ENCODE measurements around the gene ANO10. TPM values are rescaled to one million over a fixed set of nuclear protein-coding genes. Genes with fewer than 3 reads are reported as not detected.

The ANO10 gene
- total RNA-seq, 1 donor from 2014 or later, result 8.4 TPM

DNA sequence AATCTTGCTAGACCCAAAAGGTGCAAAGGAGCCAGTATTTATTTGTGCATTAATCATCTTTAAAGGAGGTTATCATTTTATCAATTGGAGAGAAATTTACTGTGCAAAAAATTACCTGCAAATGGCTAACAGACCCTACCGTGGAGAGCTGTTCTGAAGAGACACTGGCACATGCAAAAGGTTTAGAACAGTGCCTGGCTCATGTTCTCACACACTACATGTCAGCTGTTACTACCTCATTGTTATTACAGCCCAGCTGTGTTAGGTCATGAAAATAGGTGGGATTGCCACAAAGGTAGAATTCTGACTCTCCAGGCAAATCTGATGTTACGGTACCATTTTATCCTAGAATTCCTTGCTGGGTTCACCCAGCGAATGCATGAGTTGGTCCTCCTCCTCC, 198.2 kb downstream of the ANO10 start:
- intact Hi-C loops (cut with micrococcal nuclease), result no loop called here

GRCh38 chr3:43423142-43423541, 198.7 kb downstream of the ANO10 start:
- intact Hi-C loops (cut with micrococcal nuclease), result no loop called here

GRCh38 chr3:43418601-43419272, 203.1 kb downstream of the ANO10 start:
- intact Hi-C loops (cut with micrococcal nuclease), result no loop called here

- intact Hi-C loops (cut with micrococcal nuclease), result no loop called here
Measured at GRCh38 chr3:43417133-43417532, 204.7 kb downstream of the ANO10 start.

- intact Hi-C loops (cut with micrococcal nuclease), result no loop called here
Measured at GRCh38 chr3:43415088-43415487, 206.7 kb downstream of the ANO10 start.

GRCh38 chr3:43413676-43414368, 208.0 kb downstream of the ANO10 start:
- intact Hi-C loops (cut with micrococcal nuclease), result no loop called here

GRCh38 chr3:43411429-43411828, 210.4 kb downstream of the ANO10 start:
- intact Hi-C loops (cut with micrococcal nuclease), result no loop called here

- intact Hi-C loops (cut with micrococcal nuclease), result no loop called here
Measured at GRCh38 chr3:43410592-43410991, 211.2 kb downstream of the ANO10 start.

DNA sequence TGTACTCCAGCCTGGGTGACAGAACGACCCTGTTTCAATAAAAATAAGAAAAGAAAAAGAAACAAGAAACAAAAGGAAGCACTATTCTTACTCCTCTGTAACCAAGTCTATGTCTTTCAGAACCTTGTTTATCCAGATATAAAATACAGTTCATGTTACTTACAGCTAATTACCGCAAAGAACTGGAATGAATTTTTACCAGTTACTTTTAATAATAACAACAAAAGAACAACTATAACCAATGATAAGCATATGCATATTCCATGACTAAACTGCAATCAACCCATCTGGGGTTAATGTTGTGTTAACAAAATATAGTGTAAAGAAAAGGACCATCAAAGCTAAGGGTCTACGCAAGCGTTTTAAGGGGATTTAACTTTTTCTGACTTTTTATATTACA, 212.3 kb downstream of the ANO10 start:
- intact Hi-C loops (cut with micrococcal nuclease), result no loop called here

GRCh38 chr3:43406643-43407023, 215.2 kb downstream of the ANO10 start:
- intact Hi-C loops (cut with micrococcal nuclease), result no loop called here

DNA sequence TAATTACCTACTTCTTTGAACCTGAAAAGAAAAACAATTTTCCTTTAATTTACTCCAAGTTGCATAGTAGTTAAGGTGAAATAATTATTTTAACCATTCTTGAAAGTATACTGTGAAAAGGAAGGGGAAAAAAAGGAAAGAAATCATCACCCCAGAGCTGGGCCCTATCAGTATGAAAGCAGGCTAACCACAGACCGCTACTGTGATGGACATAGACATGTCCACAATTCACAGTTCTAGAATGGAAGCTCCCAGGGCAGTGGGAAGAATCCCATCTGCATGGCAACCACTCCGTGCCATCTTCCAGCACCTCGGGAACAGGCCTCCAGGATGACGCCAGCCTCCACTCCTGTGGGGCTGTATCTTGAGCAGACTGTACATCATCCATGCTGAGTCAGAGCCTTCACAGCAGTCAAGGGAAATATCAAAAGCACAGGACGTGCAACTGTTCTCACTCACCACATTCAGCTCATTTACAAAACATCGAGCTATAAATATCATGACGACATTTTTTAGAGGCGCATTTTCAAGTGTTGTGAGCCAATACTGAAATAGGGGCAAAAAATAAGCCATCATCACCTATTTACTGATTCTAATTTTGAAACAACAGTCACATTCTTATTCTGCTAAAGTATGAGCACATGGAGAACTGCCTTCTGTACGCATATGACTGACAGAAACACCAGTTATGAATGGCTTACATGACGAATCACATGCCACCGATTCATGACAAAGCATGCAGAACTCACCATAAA, 215.7 kb downstream of the ANO10 start:
- intact Hi-C loops (cut with micrococcal nuclease), result no loop called here

DNA sequence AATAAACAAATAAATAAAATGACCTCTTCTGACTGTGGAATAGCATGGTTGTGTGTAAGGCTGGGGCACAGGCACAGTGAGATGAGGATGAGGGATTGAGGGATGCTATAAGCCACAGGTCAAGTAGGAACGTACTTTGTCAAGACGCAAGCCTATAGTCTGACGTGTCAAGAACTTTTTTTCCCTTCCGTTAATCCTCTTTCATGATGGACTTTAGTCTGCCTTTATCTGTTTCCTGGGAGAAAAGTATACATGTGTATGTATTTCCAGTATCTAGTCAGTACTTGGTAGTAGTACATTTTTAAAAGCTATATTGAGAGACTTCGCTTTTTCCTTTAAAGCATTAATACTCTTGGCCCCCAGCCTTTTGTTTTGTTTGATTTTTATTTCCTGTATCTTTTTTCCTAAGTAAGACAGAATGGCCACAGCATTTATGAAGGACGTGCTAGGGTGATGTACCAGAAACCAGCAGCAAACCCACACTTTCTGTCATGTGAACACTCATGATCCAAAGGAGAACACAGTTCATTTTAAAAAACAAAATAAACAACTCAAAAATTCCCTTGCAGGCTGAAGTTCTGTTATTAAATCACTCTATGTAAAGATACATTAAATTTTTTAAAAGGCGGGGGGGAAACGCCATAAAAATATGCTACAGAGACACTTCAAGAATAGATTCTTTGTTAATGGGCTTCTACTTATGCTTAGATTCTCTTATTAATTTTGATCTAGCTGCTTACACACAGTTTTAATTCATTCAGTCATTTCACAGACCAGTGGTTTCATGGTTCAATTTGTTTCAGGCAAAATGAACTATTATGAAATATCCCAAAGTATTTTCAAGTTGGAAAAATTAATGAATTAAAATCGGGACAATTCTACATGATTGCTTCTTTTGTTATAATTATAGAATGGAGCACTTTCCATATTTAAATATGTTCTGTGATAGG, 220.8 kb downstream of the ANO10 start:
- intact Hi-C loops (cut with micrococcal nuclease), result no loop called here

DNA sequence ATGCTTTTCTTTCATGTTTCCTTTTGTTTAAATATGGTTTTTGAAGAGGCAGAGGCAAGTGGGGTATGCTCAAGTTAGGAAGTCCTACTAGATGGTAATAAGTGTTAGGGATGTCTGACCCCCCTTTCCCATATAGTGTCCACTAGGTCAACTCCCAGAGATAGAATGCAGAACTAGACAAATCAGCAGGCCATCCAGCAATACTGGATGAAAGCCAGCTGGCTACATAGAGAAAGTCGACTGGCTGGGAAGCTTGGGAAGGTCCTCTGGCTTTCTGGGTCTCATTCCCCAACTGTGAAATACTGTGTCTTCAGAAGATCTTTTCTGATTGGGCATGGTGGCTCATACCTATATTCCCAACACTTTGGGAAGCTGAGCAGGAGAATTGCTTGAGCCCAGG, 221.6 kb downstream of the ANO10 start:
- intact Hi-C loops (cut with micrococcal nuclease), result no loop called here

DNA sequence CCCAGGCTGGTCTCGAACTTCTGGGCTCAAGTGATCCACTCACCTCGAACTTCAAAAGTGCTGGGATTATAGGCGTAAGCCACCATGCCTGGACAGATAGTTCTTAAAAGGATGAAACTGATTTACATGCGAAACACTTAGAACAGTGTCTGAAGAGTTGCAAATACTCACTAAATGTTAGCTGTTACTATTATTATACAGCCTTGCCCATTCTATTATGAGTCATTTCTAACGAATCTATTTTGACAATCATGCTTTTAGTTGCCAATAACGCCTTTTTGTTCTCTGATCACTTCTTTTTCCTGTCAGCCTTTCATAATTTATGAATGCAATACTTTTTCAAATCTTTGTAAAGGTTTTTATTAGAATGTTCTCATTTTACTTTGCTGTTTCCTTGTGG, 222.8 kb downstream of the ANO10 start:
- intact Hi-C loops (cut with micrococcal nuclease), result no loop called here

DNA sequence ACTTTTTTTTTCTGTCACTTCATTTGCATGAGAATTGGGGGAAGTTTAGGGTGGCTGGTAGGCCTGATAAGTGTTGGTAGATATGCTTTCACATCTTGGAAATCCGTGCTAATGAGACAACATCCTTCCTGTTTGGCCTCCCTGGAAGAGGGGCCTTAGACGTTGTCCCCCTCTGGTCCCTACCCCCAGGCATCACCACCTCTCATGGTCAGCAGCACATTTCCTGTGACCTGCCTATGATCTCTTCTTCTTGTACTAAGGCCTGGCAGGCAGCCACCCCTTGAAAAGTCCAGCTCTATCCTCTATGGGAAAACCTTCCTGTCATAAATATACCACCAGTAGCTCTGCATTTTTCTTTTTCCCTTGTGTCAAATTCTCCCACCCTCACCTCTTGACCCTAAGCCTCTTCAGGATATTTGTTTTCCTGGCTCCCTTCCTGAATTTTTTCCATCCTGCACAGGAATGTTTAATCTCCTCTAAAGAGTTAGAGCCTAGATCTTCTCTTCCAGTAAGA, 227.7 kb downstream of the ANO10 start:
- intact Hi-C loops (cut with micrococcal nuclease), result no loop called here

- intact Hi-C loops (cut with micrococcal nuclease), result no loop called here
Measured at GRCh38 chr3:43391621-43392020, 230.2 kb downstream of the ANO10 start.

GRCh38 chr3:43390255-43390588, 231.6 kb downstream of the ANO10 start:
- intact Hi-C loops (cut with micrococcal nuclease), result no loop called here

- intact Hi-C loops (cut with micrococcal nuclease), result loop anchor here (1.0 to 5.0 kb wide), 12 partner anchors 11 to 301 kb away; partner anchors contain the start of genes ABHD5, ANO10 and POMGNT2
Measured at GRCh38 chr3:43389388-43390254, 232.2 kb downstream of the ANO10 start.

DNA sequence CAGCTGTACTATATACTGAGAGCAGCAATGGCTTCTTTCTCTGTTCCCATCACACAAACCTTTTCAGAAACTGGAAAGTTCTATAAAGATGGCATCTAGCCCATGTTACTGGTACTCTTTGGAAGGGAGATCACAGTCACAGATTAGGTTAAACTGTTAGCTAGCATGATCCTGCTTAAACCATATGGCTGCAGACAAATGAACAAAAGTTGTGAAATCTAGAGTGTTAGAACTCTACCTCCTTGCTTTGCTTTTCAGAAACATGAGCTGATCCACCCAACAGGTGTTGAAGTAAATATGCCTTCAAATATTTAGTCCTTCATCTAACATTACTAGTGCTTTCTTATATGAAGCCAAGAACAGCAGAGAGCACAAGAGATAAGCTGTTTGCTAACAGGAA, 232.9 kb downstream of the ANO10 start:
- intact Hi-C loops (cut with micrococcal nuclease), result loop anchor here (1.0 to 5.0 kb wide), 12 partner anchors 11 to 301 kb away; partner anchors contain the start of genes ABHD5, ANO10 and POMGNT2

DNA sequence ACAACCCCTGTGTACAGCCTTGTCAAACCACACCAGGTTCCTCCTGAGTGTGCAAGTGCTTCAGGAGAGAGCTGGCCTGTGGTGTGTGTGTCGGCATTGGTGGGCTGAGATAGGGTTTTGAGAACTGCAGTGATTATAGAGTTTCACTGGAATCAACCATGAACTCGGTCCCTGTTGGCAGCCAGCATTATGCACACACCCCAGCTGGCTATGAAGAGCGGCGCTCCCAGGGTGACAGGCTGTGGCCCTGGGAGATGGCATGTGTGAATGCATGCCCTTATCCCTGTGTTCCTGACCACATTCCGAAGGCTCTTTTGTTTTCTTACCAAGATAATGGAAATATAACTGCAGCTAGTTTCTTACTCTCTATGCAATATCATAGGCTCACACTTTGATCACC, 233.6 kb downstream of the ANO10 start:
- intact Hi-C loops (cut with micrococcal nuclease), result loop anchor here (2.0 to 5.0 kb wide), 2 partner anchors 61 to 234 kb away; partner anchors contain the start of gene ANO10
